ENCODE measurements around the gene ADORA2B. TPM values are rescaled to one million over a fixed set of nuclear protein-coding genes. Genes with fewer than 3 reads are reported as not detected.
"Not testable (repeated sequence)": the region's sequence is repeated elsewhere in the genome, so short reads cannot be mapped to it uniquely, and the experiment has no call there.

Gene ADORA2B
- total RNA-seq, 1 donor from 2014 or later, result 1.9 TPM

DNA sequence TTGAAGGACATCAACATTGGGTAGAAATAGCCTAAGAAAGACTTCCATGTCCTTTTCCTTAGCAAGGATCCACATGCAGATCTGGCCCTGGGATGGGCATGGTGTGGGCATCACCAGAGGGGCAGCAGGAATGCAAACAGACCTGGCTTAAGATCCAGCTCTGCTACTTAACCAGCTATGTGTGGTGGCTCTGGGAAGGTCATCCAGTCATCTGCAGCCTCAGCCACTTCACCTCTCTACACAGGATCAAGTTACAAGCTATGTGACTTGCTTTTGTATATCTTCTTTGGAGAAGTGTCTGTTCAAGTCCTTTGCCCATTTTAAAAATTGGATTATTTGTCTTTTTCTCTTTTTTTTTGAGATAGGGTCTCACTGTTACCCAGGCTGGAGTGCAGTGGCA is 13.5 kb upstream of the ADORA2B start:
- H3K4me1 Mint-ChIP-seq, result peaks cover 4% of the 10 kb centered on the region
- Histone ChIP-seq H3K9ac (no peak overlapping the region), H3K4me2 (no peak overlapping the region), H4K20me1 (ENCODE audit: low read depth) (no peaks in the 10 kb centered on the region), H3K9me3 (ENCODE audit: low read depth) (no peaks in the 10 kb centered on the region), H2AFZ (replicated peaks) (no peak overlapping the region), H3K36me3 (no peaks in the 10 kb centered on the region), H3K4me1 (no peaks in the 10 kb centered on the region), H3K27me3 (no peaks in the 10 kb centered on the region), H3F3A (ENCODE audit: low read depth) (no peaks in the 10 kb centered on the region), H3K27ac (no peak overlapping the region), H3K79me2 (ENCODE audit: low read depth) (no peaks in the 10 kb centered on the region), H3K4me3 (no peak overlapping the region)
- no peak for DNase-seq (ENCODE audit: low spot score)
- no peak overlapping the region for H3K27ac Mint-ChIP-seq
- H3K4me3 Mint-ChIP-seq, result no peak overlapping the region
- no peaks in the 10 kb centered on the region for H3K36me3 Mint-ChIP-seq
- peaks cover 5% of the 10 kb centered on the region for H3K27me3 Mint-ChIP-seq (ENCODE audit: insufficient read depth, low read depth)
- no peaks in the 10 kb centered on the region for H3K9me3 Mint-ChIP-seq
- TF ChIP-seq EZH2 (IDR thresholded peaks at IDR 0.05) (no peak), EZH2phosphoT487 (IDR thresholded peaks at IDR 0.05) (no peak)
- TF ChIP-seq, protein P1, sequence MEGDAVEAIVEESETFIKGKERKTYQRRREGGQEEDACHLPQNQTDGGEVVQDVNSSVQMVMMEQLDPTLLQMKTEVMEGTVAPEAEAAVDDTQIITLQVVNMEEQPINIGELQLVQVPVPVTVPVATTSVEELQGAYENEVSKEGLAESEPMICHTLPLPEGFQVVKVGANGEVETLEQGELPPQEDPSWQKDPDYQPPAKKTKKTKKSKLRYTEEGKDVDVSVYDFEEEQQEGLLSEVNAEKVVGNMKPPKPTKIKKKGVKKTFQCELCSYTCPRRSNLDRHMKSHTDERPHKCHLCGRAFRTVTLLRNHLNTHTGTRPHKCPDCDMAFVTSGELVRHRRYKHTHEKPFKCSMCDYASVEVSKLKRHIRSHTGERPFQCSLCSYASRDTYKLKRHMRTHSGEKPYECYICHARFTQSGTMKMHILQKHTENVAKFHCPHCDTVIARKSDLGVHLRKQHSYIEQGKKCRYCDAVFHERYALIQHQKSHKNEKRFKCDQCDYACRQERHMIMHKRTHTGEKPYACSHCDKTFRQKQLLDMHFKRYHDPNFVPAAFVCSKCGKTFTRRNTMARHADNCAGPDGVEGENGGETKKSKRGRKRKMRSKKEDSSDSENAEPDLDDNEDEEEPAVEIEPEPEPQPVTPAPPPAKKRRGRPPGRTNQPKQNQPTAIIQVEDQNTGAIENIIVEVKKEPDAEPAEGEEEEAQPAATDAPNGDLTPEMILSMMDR (IDR thresholded peaks at IDR 0.05), result no peak

- Mint-ChIP-seq H3K27me3 (ENCODE audit: insufficient read depth, low read depth) (peaks cover 1% of the 10 kb centered on the region), H3K9me3 (no peaks in the 10 kb centered on the region), H3K4me3 (no peak overlapping the region), H3K4me1 (peaks cover under 1% of the 10 kb centered on the region), H3K36me3 (no peaks in the 10 kb centered on the region), H3K27ac (no peak overlapping the region)
- Histone ChIP-seq H3K4me1 (no peaks in the 10 kb centered on the region), H3K4me2 (no peak overlapping the region), H2AFZ (replicated peaks) (no peak overlapping the region), H3K36me3 (no peaks in the 10 kb centered on the region), H4K20me1 (ENCODE audit: low read depth) (no peaks in the 10 kb centered on the region), H3K9me3 (ENCODE audit: low read depth) (no peaks in the 10 kb centered on the region), H3K79me2 (ENCODE audit: low read depth) (no peaks in the 10 kb centered on the region), H3K27ac (no peak overlapping the region), H3K4me3 (no peak overlapping the region), H3K9ac (no peak overlapping the region), H3K27me3 (no peaks in the 10 kb centered on the region), H3F3A (ENCODE audit: low read depth) (no peaks in the 10 kb centered on the region)
- TF ChIP-seq EZH2 (IDR thresholded peaks at IDR 0.05) (no peak), EZH2phosphoT487 (IDR thresholded peaks at IDR 0.05) (no peak)
- TF ChIP-seq, protein P1 (IDR thresholded peaks at IDR 0.05), result no peak
- DNase-seq (ENCODE audit: low spot score), result no peak
These were observed 10.1 kb upstream of the ADORA2B start for GRCh38 chr17:15934866-15935265.

DNA sequence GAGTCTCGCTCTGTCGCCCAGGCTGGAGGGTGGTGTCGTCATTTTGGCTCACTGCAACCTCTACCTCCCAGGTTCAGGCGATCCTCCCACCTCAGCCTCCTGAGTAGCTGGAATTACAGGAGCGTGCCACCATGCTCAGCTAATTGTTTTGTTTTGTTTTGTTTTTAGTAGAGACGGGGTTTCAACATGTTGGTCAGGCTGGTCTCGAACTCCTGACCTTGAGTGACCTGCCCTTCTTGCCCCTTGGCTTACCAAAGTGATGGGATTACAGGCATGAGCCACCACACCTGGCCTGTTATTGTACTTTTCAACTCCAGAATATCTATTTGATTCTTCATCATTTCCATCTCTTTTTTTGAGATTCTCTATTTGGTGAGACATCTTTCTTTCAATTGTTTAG is 9.0 kb upstream of the ADORA2B start:
- Histone ChIP-seq H3K4me1 (no peaks in the 10 kb centered on the region), H3K4me3 (no peak overlapping the region), H3K79me2 (ENCODE audit: low read depth) (no peaks in the 10 kb centered on the region), H3F3A (ENCODE audit: low read depth) (no peaks in the 10 kb centered on the region), H3K9ac (no peak overlapping the region), H3K27ac (no peak overlapping the region), H3K36me3 (no peaks in the 10 kb centered on the region), H4K20me1 (ENCODE audit: low read depth) (no peaks in the 10 kb centered on the region), H3K9me3 (ENCODE audit: low read depth) (no peaks in the 10 kb centered on the region), H3K27me3 (no peaks in the 10 kb centered on the region), H2AFZ (replicated peaks) (no peak overlapping the region), H3K4me2 (no peak overlapping the region)
- no peaks in the 10 kb centered on the region for H3K4me1 Mint-ChIP-seq
- H3K36me3 Mint-ChIP-seq, result no peaks in the 10 kb centered on the region
- no peak overlapping the region for H3K27ac Mint-ChIP-seq
- DNase-seq (ENCODE audit: low spot score), result no peak
- peaks cover 2% of the 10 kb centered on the region for H3K9me3 Mint-ChIP-seq
- no peak overlapping the region for H3K4me3 Mint-ChIP-seq
- TF ChIP-seq, protein P1 (IDR thresholded peaks at IDR 0.05), result no peak
- no peak for TF ChIP-seq EZH2 (IDR thresholded peaks at IDR 0.05)
- TF ChIP-seq EZH2phosphoT487 (IDR thresholded peaks at IDR 0.05), result no peak
- H3K27me3 Mint-ChIP-seq (ENCODE audit: insufficient read depth, low read depth), result no peaks in the 10 kb centered on the region

DNA sequence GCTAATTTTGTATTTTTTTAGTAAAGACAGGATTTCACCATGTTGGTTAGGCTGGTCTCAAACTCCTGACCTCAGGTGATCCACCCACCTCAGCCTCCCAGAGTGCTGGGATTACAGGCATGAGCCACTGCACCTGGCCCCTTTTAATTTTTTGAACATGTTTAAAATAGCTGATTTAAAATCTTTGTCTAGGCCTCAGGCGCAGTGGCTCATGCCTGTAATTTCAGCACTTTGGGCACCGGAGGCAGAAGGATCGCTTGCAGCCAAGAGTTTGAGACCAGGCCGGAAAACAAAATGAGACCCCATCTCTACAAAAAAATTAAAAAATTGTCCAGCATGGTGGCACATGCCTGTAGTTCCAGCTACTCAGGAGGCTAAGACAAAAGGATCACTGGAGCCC is 8.4 kb upstream of the ADORA2B start:
- not testable (repeated sequence) for H3K4me3 Mint-ChIP-seq; H3K36me3 ChIP-seq; H2AFZ ChIP-seq (replicated peaks); H3K9me3 ChIP-seq (ENCODE audit: low read depth); H4K20me1 ChIP-seq (ENCODE audit: low read depth); H3F3A ChIP-seq (ENCODE audit: low read depth); H3K79me2 ChIP-seq (ENCODE audit: low read depth); H3K27me3 ChIP-seq; H3K36me3 Mint-ChIP-seq; H3K4me1 ChIP-seq; H3K4me2 ChIP-seq; H3K9me3 Mint-ChIP-seq; H3K27me3 Mint-ChIP-seq (ENCODE audit: insufficient read depth, low read depth); H3K4me3 ChIP-seq; DNase-seq (ENCODE audit: low spot score); H3K27ac ChIP-seq; H3K9ac ChIP-seq; H3K4me1 Mint-ChIP-seq; H3K27ac Mint-ChIP-seq

Data from neural progenitor cell (in vitro differentiated cells).